GM12892 (cell line): ENCODE results near the gene AMDHD2.

ENCODE experiments used
- POLR2A ChIP-seq: IDR thresholded peaks from 2 replicates; pipeline ENCODE4 v1.6.1; 2011; ENCODE audit warnings: low read depth, low read length, control low read depth
- POLR2AphosphoS5 ChIP-seq: IDR thresholded peaks from 2 replicates; pipeline ENCODE4 v1.6.1; 2011; ENCODE audit warnings: low read depth, low read length, control low read depth
- TAF1 ChIP-seq: IDR thresholded peaks from 2 replicates; pipeline ENCODE4 v1.6.1; 2011; ENCODE audit warnings: low read depth, mild to moderate bottlenecking, control low read depth, low read length, borderline replicate concordance

GRCh38 chr16:2493605-2494004 lies 26.6 kb upstream of the AMDHD2 start:
- no peak for TF ChIP-seq TAF1
- TF ChIP-seq POLR2A: no peak
- no peak for TF ChIP-seq POLR2AphosphoS5
